8988T (cell line): Measurements from ENCODE around the gene CHIC2.

Source experiments
- DNase-seq: peaks from one replicate; pipeline ENCODE4 v3.0.0; 2011

The CHIC2 gene

GRCh38 chr4:54092405-54093323, 28.3 kb upstream of the CHIC2 start:
- no peak for DNase-seq

- peak; percentile 68 for DNase-seq
Measured at GRCh38 chr4:54091637-54092404, 27.4 kb upstream of the CHIC2 start.

- no peak for DNase-seq
Measured at GRCh38 chr4:54090804-54091623, 26.6 kb upstream of the CHIC2 start.

- no peak for DNase-seq
Measured at GRCh38 chr4:54090404-54090803, 26.0 kb upstream of the CHIC2 start.

- no peak for DNase-seq
Measured at GRCh38 chr4:54089875-54090274, 25.5 kb upstream of the CHIC2 start.

GRCh38 chr4:54085284-54085683, 20.9 kb upstream of the CHIC2 start:
- no peak for DNase-seq

GRCh38 chr4:54082168-54082567, 17.8 kb upstream of the CHIC2 start:
- no peak for DNase-seq

- DNase-seq: no peak
Measured at GRCh38 chr4:54077812-54078211, 13.4 kb upstream of the CHIC2 start.

- DNase-seq: no peak
Measured at GRCh38 chr4:54076673-54077072, 12.3 kb upstream of the CHIC2 start.

- no peak for DNase-seq
Measured at GRCh38 chr4:54074381-54074780, 10.0 kb upstream of the CHIC2 start.

- DNase-seq: no peak
Measured at GRCh38 chr4:54073271-54073880, 9.0 kb upstream of the CHIC2 start.

GRCh38 chr4:54067166-54067565, 2.8 kb upstream of the CHIC2 start:
- DNase-seq: peak; percentile 21

- no peak for DNase-seq
Measured at GRCh38 chr4:54066718-54067129, 2.3 kb upstream of the CHIC2 start.

- DNase-seq: no peak
Measured at GRCh38 chr4:54066088-54066415, 1.6 kb upstream of the CHIC2 start.

- DNase-seq: no peak
Measured at GRCh38 chr4:54065282-54066087, 1.1 kb upstream of the CHIC2 start.

GRCh38 chr4:54063737-54064316, 578 bp downstream of the CHIC2 start:
- peak; percentile 18 for DNase-seq

GRCh38 chr4:54063229-54063628, 1.2 kb downstream of the CHIC2 start:
- no peak for DNase-seq

GRCh38 chr4:54062392-54062791, 2.0 kb downstream of the CHIC2 start:
- DNase-seq: no peak

GRCh38 chr4:54061873-54062272, 2.5 kb downstream of the CHIC2 start:
- DNase-seq: no peak

GRCh38 chr4:54061067-54061466, 3.3 kb downstream of the CHIC2 start:
- DNase-seq: no peak

- DNase-seq: no peak
Measured at GRCh38 chr4:54060116-54060515, 4.3 kb downstream of the CHIC2 start.

- DNase-seq: no peak
Measured at GRCh38 chr4:54058171-54058570, 6.2 kb downstream of the CHIC2 start.
